Tongue (tissue), 2 donors: ENCODE results near the gene ADK. TPM values are rescaled to one million over a fixed set of nuclear protein-coding genes. Genes with fewer than 3 reads are reported as not detected.
"Not testable (repeated sequence)": the region's sequence is repeated elsewhere in the genome, so short reads cannot be mapped to it uniquely, and the experiment has no call there.

Experiments
- DNase-seq: peaks from one replicate; pipeline ENCODE4 v3.0.0-alpha.2; 2015
- total RNA-seq: library from RNA; depleted of rRNA; stranded (reverse); fragments of >200 nt; gene quantifications from one replicate; pipeline ENCODE4 v1.2.3, GENCODE V29; 2014

The ADK gene
- 61.4 TPM for total RNA-seq

GRCh38 chr10:74150990-74151878, at the start of gene ADK:
Gene ADK (plus strand): TSS chr10:74151221. CDS start chr10:74151279, 58 bp downstream.
- DNase-seq, result peak; percentile 100

GRCh38 chr10:74103560-74104258, 47.3 kb upstream of the ADK start:
- DNase-seq, result no peak

- no peak for DNase-seq
Observed at GRCh38 chr10:74104480-74104879, 46.5 kb upstream of the ADK start.

GRCh38 chr10:74104996-74105395, 46.0 kb upstream of the ADK start:
- no peak for DNase-seq

- no peak for DNase-seq
Observed at GRCh38 chr10:74107391-74107790, 43.6 kb upstream of the ADK start.

- no peak for DNase-seq
Observed at GRCh38 chr10:74109452-74109851, 41.6 kb upstream of the ADK start.

- DNase-seq, result no peak
Observed at GRCh38 chr10:74110120-74110519, 40.9 kb upstream of the ADK start.

GRCh38 chr10:74111799-74112198, 39.2 kb upstream of the ADK start:
- DNase-seq, result no peak

GRCh38 chr10:74113546-74113945, 37.5 kb upstream of the ADK start:
- DNase-seq, result peak; percentile 23

GRCh38 chr10:74114041-74114448, 37.0 kb upstream of the ADK start:
- DNase-seq, result no peak

- DNase-seq, result no peak
Observed at GRCh38 chr10:74117738-74118137, 33.3 kb upstream of the ADK start.

- DNase-seq, result no peak
Observed at GRCh38 chr10:74118804-74119203, 32.2 kb upstream of the ADK start.

- no peak for DNase-seq
Observed at GRCh38 chr10:74120911-74121310, 30.1 kb upstream of the ADK start.

- DNase-seq, result no peak
Observed at GRCh38 chr10:74121368-74121767, 29.7 kb upstream of the ADK start.

- DNase-seq, result no peak
Observed at GRCh38 chr10:74122060-74122459, 29.0 kb upstream of the ADK start.

- DNase-seq, result no peak
Observed at GRCh38 chr10:74123081-74123480, 27.9 kb upstream of the ADK start.

GRCh38 chr10:74133923-74134820, 16.8 kb upstream of the ADK start:
- no peak for DNase-seq

GRCh38 chr10:74135452-74135851, 15.6 kb upstream of the ADK start:
- DNase-seq, result no peak

- no peak for DNase-seq
Observed at GRCh38 chr10:74137992-74138391, 13.0 kb upstream of the ADK start.

- not testable (repeated sequence) for DNase-seq
Observed at GRCh38 chr10:74138596-74138995, 12.4 kb upstream of the ADK start.

GRCh38 chr10:74139981-74140380, 11.0 kb upstream of the ADK start:
- DNase-seq, result no peak

GRCh38 chr10:74140553-74140952, 10.5 kb upstream of the ADK start:
- DNase-seq, result no peak

GRCh38 chr10:74145133-74145532, 5.9 kb upstream of the ADK start:
- peak; percentile 67 for DNase-seq
